AG09309 (cell line): ENCODE data around the gene RBFOX1.

Experiments used
- DNase-seq: peaks from one replicate; pipeline ENCODE4 v3.0.0-alpha.2; 2010; ENCODE audit warnings: low read depth
- H3K4me3 ChIP-seq: 2 replicates; pipeline ENCODE4 v1.5.1; 2011; ENCODE audit warnings: mild to moderate bottlenecking, low read depth, low read length, moderate library complexity; ENCODE audit not compliant: control insufficient read depth
- TF ChIP-seq, protein P1 (sequence below): IDR thresholded peaks from 2 replicates; pipeline ENCODE4 v1.5.1; 2011; ENCODE audit warnings: mild to moderate bottlenecking, low read depth, low read length, inconsistent platforms; ENCODE audit not compliant: insufficient read depth, control insufficient read depth; ENCODE audit errors: missing control alignments

The RBFOX1 gene

DNA sequence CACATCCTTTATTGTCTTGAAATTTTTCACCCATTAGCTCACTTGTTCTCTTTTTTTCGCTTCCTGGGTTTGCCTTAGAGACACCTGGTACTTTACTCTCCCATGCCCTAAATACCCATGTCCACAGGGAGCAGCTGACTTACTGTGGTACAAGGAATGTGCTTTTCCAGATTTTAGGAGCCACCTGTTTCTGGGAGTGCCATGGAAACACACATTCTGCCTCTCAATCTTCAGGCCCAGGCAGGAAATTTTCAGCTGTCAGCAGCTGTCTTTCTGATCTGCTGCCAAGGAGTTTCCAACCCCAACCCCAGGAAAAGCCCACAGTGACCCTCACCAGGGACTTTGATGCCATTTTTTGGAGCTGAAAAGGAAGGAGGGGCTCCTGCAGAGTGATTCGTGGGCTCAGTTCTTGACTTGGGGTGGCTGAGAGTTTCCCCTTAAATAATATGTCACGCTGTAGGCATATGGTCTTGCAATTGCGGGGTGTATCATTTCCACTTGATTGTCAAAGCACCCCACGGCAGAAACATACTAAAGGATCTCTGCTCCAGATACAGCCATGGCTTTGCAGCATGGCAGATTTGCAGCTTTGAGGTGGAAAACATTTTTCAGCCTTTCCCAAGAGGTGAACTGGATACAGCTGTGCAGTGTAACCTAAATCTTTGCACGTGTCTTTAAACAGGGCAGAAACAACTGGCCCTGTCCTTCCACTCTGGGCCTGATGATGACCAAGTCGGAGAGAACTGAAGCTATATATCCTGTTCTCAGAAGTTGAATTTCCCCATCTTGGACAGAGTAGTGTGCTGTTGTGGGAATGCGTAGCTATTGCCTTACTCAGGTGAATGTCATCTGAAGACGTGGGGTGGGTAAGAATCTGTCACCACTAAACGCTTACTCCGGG lies 19.2 kb downstream of the RBFOX1 start:
- no peak overlapping the region for H3K4me3 ChIP-seq
- DNase-seq: no peak
- TF ChIP-seq, protein P1, sequence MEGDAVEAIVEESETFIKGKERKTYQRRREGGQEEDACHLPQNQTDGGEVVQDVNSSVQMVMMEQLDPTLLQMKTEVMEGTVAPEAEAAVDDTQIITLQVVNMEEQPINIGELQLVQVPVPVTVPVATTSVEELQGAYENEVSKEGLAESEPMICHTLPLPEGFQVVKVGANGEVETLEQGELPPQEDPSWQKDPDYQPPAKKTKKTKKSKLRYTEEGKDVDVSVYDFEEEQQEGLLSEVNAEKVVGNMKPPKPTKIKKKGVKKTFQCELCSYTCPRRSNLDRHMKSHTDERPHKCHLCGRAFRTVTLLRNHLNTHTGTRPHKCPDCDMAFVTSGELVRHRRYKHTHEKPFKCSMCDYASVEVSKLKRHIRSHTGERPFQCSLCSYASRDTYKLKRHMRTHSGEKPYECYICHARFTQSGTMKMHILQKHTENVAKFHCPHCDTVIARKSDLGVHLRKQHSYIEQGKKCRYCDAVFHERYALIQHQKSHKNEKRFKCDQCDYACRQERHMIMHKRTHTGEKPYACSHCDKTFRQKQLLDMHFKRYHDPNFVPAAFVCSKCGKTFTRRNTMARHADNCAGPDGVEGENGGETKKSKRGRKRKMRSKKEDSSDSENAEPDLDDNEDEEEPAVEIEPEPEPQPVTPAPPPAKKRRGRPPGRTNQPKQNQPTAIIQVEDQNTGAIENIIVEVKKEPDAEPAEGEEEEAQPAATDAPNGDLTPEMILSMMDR: no peak

GRCh38 chr16:7355758-7356157 lies 23.1 kb downstream of the RBFOX1 start:
- H3K4me3 ChIP-seq: no peak overlapping the region
- no peak for DNase-seq
- TF ChIP-seq, protein P1: no peak

GRCh38 chr16:7361416-7362129 lies 28.9 kb downstream of the RBFOX1 start:
- TF ChIP-seq, protein P1: no peak
- DNase-seq: no peak
- H3K4me3 ChIP-seq: no peak overlapping the region

- DNase-seq: no peak
- TF ChIP-seq, protein P1: no peak
- H3K4me3 ChIP-seq: no peak overlapping the region
Measured at GRCh38 chr16:7362231-7362630, 29.6 kb downstream of the RBFOX1 start.

DNA sequence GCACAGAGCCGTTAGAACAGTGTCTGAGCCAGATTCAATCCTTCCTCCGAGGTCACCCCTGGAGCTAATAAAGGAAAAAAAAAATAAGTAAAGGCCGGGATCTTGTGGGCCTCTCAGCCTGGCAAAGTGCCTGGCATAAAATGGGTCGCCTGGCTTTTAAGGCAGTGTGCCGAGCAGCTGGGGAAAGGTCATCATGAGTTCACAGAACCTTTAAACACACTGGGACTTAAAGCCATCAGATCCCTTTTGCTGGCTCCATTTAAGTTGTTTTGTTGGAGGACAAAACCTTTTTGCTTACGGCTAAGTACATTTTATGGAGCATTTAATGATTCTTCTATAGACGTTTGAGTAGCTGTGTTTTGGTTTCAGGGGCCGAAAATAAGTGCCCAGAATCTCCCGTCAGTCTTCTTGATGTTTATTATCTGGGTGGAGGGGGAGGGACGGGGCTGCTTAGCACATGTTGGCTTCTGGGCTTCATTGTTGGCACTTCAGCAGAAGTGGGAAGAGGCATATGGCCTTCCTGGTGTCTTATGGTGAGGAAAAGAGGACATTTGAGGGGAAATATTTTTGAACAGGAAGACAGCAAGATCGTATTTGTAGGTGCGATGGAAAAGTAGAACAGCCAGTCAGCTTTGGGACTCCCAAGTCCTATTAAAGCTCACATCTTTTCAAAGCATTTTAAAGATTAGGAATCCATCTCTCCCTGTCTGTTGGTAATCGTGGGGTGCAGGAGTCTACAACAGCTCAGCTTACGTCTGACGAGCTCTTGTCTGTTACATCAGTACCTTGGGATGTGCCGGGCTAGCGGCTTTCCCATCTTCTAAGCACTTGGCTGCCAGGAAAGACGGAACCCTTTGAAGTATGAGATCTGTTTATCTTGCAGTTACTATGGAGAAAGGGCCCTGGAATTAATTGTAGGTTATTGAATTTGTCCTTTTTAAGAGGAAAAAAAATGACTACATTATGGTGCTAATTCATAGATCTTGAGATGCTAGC lies 31.1 kb downstream of the RBFOX1 start:
- no peak overlapping the region for H3K4me3 ChIP-seq
- TF ChIP-seq, protein P1: no peak
- no peak for DNase-seq

DNA sequence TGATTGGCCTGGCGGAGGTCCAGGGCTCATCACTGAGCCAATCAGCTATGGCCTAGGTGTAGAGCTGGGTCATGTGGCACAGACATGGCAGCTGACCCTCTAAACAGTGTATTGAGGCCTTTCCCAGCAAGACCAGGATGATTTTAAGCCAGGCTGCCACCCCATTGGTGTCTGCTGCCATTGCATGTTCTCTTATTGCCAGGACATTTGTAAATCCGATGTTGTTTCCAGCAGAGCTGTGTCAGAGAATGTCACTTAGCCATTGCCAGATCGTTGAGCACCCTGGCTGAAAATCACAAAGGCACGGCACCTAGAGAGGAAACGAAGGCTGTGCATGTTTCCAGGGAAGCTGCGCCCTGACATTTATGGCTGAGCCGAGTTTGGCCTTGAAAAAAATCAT lies 33.4 kb downstream of the RBFOX1 start:
- TF ChIP-seq, protein P1: no peak
- no peak for DNase-seq
- H3K4me3 ChIP-seq: no peak overlapping the region
